IMR-90 (cell line): Measurements from ENCODE around the gene NEURL4. TPM values are rescaled to one million over a fixed set of nuclear protein-coding genes. Genes with fewer than 3 reads are reported as not detected.
"Not testable (repeated sequence)": the region's sequence is repeated elsewhere in the genome, so short reads cannot be mapped to it uniquely, and the experiment has no call there.

Experiments
- ATAC-seq: fragments of 200-7000 bp; cut with Tn5 transposase; 2 replicates; pipeline ENCODE4 v1.9.1; 2020; ENCODE audit warnings: low read depth, mild to moderate bottlenecking, moderate library complexity
- BruUV-seq: library from RNA; stranded (reverse); fragments of 400-500 nt; replicated peaks from 2 replicates; lab custom pipeline; 2021; lab: Mats Ljungman, UMichigan
- CTCF ChIA-PET: fragments of 300-600 bp; formaldehyde crosslinking; extraction: SDS; loops from one replicate; lab custom pipeline; 2021; ENCODE audit warnings: antibody characterized with exemption; lab: Yijun Ruan, JAX
- POLR2A ChIA-PET: fragments of 300-600 bp; sonication (Branson Sonifier 250); formaldehyde crosslinking; loops from one replicate; lab custom pipeline; 2022; ENCODE audit warnings: antibody characterized with exemption; ENCODE audit not compliant: unreplicated experiment; lab: Charles Lee
- DNase-seq: peaks from one replicate; pipeline ENCODE4 v3.0.0; 2013
- H2AFZ ChIP-seq: replicated peaks from 2 replicates; pipeline ENCODE3; 2013; ENCODE audit warnings: low read length, mild to moderate bottlenecking; ENCODE audit not compliant: poor library complexity
- H2AK5ac ChIP-seq: 2 replicates; pipeline ENCODE4 v1.6.1; 2013; ENCODE audit warnings: low read depth, low read length, inconsistent platforms
- H2AK9ac ChIP-seq: replicated peaks from 2 replicates; pipeline ENCODE3; 2013; ENCODE audit warnings: mild to moderate bottlenecking, low read depth, low read length, moderate library complexity; ENCODE audit not compliant: poor library complexity
- H2BK120ac ChIP-seq: 2 replicates; pipeline ENCODE4 v1.6.1; 2013; ENCODE audit warnings: low read depth, low read length, inconsistent platforms
- H2BK15ac ChIP-seq: 3 replicates; pipeline ENCODE4 v1.6.1; 2013; ENCODE audit warnings: low read depth, low read length, inconsistent platforms
- H2BK20ac ChIP-seq: 2 replicates; pipeline ENCODE4 v1.6.1; 2013; ENCODE audit warnings: low read depth, mild to moderate bottlenecking, inconsistent platforms, low read length, moderate library complexity
- H2BK5ac ChIP-seq: 2 replicates; pipeline ENCODE4 v1.6.1; 2013; ENCODE audit warnings: mild to moderate bottlenecking, low read depth, low read length, inconsistent platforms; ENCODE audit not compliant: poor library complexity, severe bottlenecking
- H3K14ac ChIP-seq: replicated peaks from 2 replicates; pipeline ENCODE4 v1.6.1; 2013; ENCODE audit warnings: low read depth, low read length, inconsistent platforms
- H3K18ac ChIP-seq: 2 replicates; pipeline ENCODE4 v1.6.1; 2013; ENCODE audit warnings: low read depth, low read length, control low read depth
- H3K23ac ChIP-seq: 2 replicates; pipeline ENCODE4 v1.6.1; 2013; ENCODE audit warnings: low read depth, low read length, inconsistent platforms
- H3K27ac ChIP-seq: 2 replicates; pipeline ENCODE4 v1.5.1; 2013; ENCODE audit warnings: mild to moderate bottlenecking, control low read depth, low read length; ENCODE audit not compliant: insufficient read depth
- H3K27me3 ChIP-seq: 2 replicates; pipeline ENCODE4 v1.6.1; 2013; ENCODE audit warnings: low read length; ENCODE audit not compliant: control insufficient read depth, insufficient read depth
- H3K36me3 ChIP-seq: 2 replicates; pipeline ENCODE4 v1.6.1; 2013; ENCODE audit warnings: low read length, mixed read lengths; ENCODE audit not compliant: control insufficient read depth, insufficient read depth
- H3K4ac ChIP-seq: 2 replicates; pipeline ENCODE4 v1.6.1; 2013; ENCODE audit warnings: low read depth, low read length, inconsistent platforms
- H3K4me1 ChIP-seq: 2 replicates; pipeline ENCODE4 v1.6.1; 2013; ENCODE audit warnings: low read length, mixed read lengths; ENCODE audit not compliant: control insufficient read depth, insufficient read depth
- H3K4me2 ChIP-seq: 2 replicates; pipeline ENCODE4 v1.6.1; 2013; ENCODE audit warnings: low read depth, mild to moderate bottlenecking, control low read depth, low read length, moderate library complexity
- H3K4me3 ChIP-seq: 2 replicates; pipeline ENCODE4 v1.5.1; 2013; ENCODE audit warnings: low read depth, mild to moderate bottlenecking, control low read depth, low read length, moderate library complexity; ENCODE audit not compliant: insufficient read depth
- H3K56ac ChIP-seq: 2 replicates; pipeline ENCODE4 v1.6.1; 2013; ENCODE audit warnings: low read length, inconsistent platforms; ENCODE audit not compliant: insufficient read depth; ENCODE audit errors: extremely low read depth
- H3K79me1 ChIP-seq, 2 experiments: 2 replicates each; pipeline ENCODE4 v1.6.1; 2013; ENCODE audit warnings: low read length in 2 of 2, inconsistent platforms in 1 of 2, low read depth in 1 of 2
- H3K9ac ChIP-seq: 2 replicates; pipeline ENCODE4 v1.6.1; 2013; ENCODE audit warnings: low read depth, low read length, control low read depth
- H3K9me1 ChIP-seq: 2 replicates; pipeline ENCODE4 v1.6.1; 2013; ENCODE audit warnings: low read length, inconsistent platforms; ENCODE audit not compliant: insufficient read depth
- H3K9me3 ChIP-seq: 2 replicates; pipeline ENCODE4 v1.6.1; 2013; ENCODE audit warnings: low read length; ENCODE audit not compliant: control insufficient read depth, insufficient read depth
- H4K20me1 ChIP-seq: 2 replicates; pipeline ENCODE4 v1.6.1; 2013; ENCODE audit warnings: low read length, inconsistent platforms; ENCODE audit not compliant: insufficient read depth
- H4K5ac ChIP-seq: 2 replicates; pipeline ENCODE4 v1.6.1; 2013; ENCODE audit warnings: mild to moderate bottlenecking, low read depth, low read length, control low read depth
- H4K8ac ChIP-seq, 2 experiments: 2 replicates each; pipeline ENCODE4 v1.6.1; 2013; ENCODE audit warnings: low read depth in 2 of 2, low read length in 2 of 2, control low read depth in 1 of 2, inconsistent platforms in 1 of 2
- H4K91ac ChIP-seq: 2 replicates; pipeline ENCODE4 v1.6.1; 2013; ENCODE audit warnings: low read depth, low read length, inconsistent platforms; ENCODE audit not compliant: insufficient read depth
- WGBS, 2 experiments: methylation state at CpG; one replicate each; pipeline versions ENCODE4 v1.1.5 to v1.1.7; 2013; ENCODE audit warnings: missing lambda C conversion rate in 2 of 2; ENCODE audit not compliant: insufficient read length in 1 of 2; ENCODE audit errors: extremely low coverage in 2 of 2; 5-methylcytosine and 5-hydroxymethylcytosine counted together
- dilution Hi-C: fragments of 300-500 bp; cut with HindIII; formaldehyde crosslinking; loops from one replicate; pipeline ENCODE4 v1.14.3; 2018; ENCODE audit warnings: low sequenced_read_pairs; ENCODE audit not compliant: unreplicated experiment
- in situ Hi-C: fragments of 300-500 bp; cut with MboI; formaldehyde crosslinking; loops from 3 replicates; pipeline ENCODE4 v1.14.3; 2019; ENCODE audit warnings: low sequenced_read_pairs, inconsistent platforms, mixed read lengths
- intact Hi-C: fragments of 100-400 bp; cut with micrococcal nuclease; formaldehyde crosslinking; loops from 2 replicates; pipeline ENCODE4 v1.10.0; 2022
- polyA plus RNA-seq, 3 experiments: library from polyadenylated mRNA; depleted of rRNA; stranded (reverse); fragments of >200 nt; gene quantifications; 2 replicates each; pipeline ENCODE4 v1.2.3, GENCODE V29; 2012; ENCODE audit warnings: low replicate concordance in 1 of 3
- total RNA-seq: library from RNA; depleted of rRNA; stranded (reverse); fragments of >200 nt; gene quantifications from 2 replicates; pipeline ENCODE4 v1.2.3, GENCODE V29; 2012

NEURL4 gene
- total and polyA plus RNA-seq, 2 of the 4 experiments (the other 2 are of a cell fraction) = 8.4 to 23.3 TPM

GRCh38 chr17:7335765-7336164 is 6.6 kb upstream of the NEURL4 start:
- BruUV-seq, H3K79me1 ChIP-seq, H2BK15ac ChIP-seq, H3K9me3 ChIP-seq, CTCF ChIA-PET, H3K4me2 ChIP-seq, H3K18ac ChIP-seq, H4K20me1 ChIP-seq, DNase-seq, dilution Hi-C loops, in situ Hi-C loops, H3K4me1 ChIP-seq, H3K9me1 ChIP-seq, H4K91ac ChIP-seq, H4K5ac ChIP-seq, H3K36me3 ChIP-seq, H3K23ac ChIP-seq, H3K4me3 ChIP-seq, H2AFZ ChIP-seq, ATAC-seq, H3K14ac ChIP-seq, H2BK120ac ChIP-seq, intact Hi-C loops, H3K56ac ChIP-seq, H3K9ac ChIP-seq, H2BK20ac ChIP-seq, H3K4ac ChIP-seq, H4K8ac ChIP-seq, POLR2A ChIA-PET, H2AK9ac ChIP-seq, H2BK5ac ChIP-seq, H2AK5ac ChIP-seq, H3K27ac ChIP-seq: not testable (repeated sequence)
- H3K27me3 ChIP-seq = peaks cover 11% of the 10 kb centered on the region
- 69% methylated on average over 6 of the region's 13 CpGs; no CpG with 5 or more reads in 1 of the 2 experiments for WGBS, 2 experiments
